PC-9 (cell line): ENCODE data around the gene SEC14L1.

ENCODE experiments used
- EZH2 ChIP-seq: fragments of 200-600 bp; sonication (generic); IDR thresholded peaks from 2 replicates; pipeline ENCODE4 v1.8.0; 2017; ENCODE audit warnings: antibody characterized with exemption, low read depth
- TF ChIP-seq, protein P1 (sequence below): fragments of 200-600 bp; sonication (generic); conservative IDR thresholded peaks from 2 replicates; pipeline ENCODE4 v1.6.1; 2017; ENCODE audit warnings: mixed run types, antibody characterized with exemption, mild to moderate bottlenecking, moderate library complexity

DNA sequence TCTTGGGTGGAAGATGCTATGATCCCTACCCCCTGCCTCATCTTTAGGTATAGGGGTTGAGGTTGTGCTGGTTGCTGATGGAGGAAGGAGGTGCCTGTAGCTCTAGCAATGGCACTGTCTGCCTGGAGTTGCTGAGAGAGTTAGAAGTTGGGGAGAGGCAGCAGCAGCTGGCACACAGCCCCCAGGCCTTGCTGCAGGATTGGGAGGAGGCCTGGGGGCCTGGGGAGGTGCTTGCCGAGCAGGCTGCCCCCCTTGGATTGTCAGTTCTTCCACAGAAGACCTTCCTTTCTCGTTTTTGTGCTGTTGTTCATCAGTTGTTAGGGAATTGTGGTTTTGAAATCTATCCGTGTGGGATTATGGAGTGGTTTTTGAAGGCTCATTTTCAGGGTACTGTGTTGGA, 52.9 kb downstream of the SEC14L1 start:
- TF ChIP-seq, protein P1, sequence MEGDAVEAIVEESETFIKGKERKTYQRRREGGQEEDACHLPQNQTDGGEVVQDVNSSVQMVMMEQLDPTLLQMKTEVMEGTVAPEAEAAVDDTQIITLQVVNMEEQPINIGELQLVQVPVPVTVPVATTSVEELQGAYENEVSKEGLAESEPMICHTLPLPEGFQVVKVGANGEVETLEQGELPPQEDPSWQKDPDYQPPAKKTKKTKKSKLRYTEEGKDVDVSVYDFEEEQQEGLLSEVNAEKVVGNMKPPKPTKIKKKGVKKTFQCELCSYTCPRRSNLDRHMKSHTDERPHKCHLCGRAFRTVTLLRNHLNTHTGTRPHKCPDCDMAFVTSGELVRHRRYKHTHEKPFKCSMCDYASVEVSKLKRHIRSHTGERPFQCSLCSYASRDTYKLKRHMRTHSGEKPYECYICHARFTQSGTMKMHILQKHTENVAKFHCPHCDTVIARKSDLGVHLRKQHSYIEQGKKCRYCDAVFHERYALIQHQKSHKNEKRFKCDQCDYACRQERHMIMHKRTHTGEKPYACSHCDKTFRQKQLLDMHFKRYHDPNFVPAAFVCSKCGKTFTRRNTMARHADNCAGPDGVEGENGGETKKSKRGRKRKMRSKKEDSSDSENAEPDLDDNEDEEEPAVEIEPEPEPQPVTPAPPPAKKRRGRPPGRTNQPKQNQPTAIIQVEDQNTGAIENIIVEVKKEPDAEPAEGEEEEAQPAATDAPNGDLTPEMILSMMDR = no peak
- TF ChIP-seq EZH2 = no peak
